ENCODE data around the gene KLHL10.
A peak's percentile ranks its signal among the peaks of the same experiment; 100 is the strongest.

KLHL10 gene

DNA sequence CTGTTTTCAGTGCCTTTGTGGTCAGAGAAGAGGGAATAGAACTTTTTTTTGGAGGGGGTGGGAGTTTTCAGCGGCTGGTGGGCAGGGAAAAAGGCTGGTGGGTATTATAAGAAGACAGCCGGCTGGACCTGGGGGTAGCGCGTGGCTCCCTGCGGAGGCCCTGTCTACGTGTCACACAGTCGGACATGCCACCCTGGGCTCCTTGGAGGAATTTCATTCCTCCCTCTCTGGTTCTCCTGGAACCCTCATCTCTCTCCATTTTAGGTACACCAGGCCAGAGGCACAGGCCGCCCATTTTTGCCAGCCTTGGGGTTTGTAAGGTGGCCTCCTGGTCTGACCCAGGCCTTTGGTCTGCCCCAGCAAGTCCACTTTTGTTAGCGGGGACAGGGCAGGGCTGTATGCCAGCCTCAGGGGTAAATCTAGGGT is 23.9 kb upstream of the KLHL10 start:
- H3K4me3 ChIP-seq (ENCODE audit: low read length in 2 of 2): peak overlapping the region; percentile 23 to 72
- peaks cover 18 to 22% of the 10 kb centered on the region in 2 donors for H3K4me1 ChIP-seq (ENCODE audit: control insufficient read depth in 2 of 2, insufficient read depth in 2 of 2, low read length in 2 of 2)
- no peaks in the 10 kb centered on the region for H3K36me3 ChIP-seq (ENCODE audit: control insufficient read depth in 2 of 2, insufficient read depth in 2 of 2, low read length in 2 of 2)
- H3K27ac ChIP-seq (ENCODE audit: low read depth in 2 of 2, low read length in 2 of 2): no peak overlapping the region
- H3K9ac ChIP-seq (ENCODE audit: low read depth in 1 of 2, low read length in 2 of 2): no peak overlapping the region
- no peaks in the 10 kb centered on the region for H3K9me3 ChIP-seq (ENCODE audit: control insufficient read depth in 2 of 2, low read length in 2 of 2)
- H3K27me3 ChIP-seq (ENCODE audit: control insufficient read depth in 2 of 2, insufficient read depth in 2 of 2, low read length in 2 of 2): no peaks in the 10 kb centered on the region

DNA sequence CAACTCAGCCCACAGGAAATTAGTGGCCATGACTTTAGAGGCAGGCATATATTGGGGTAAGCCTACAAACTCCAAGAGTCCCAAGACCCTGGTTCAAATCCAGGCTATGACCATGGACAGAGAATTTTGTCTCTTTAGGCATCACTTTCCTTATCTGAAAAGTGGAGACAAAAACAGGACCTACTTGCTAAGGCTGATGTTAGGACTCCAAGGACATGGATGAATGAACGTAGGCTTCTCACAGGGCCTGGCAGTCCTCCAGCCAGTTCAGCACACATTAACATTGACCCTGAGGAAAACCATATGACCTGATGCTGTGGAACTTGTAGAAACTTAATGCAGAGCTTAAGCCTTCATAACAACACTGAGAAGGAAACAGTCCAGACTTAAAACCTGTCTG is 23.4 kb upstream of the KLHL10 start:
- no peak overlapping the region for H3K4me3 ChIP-seq (ENCODE audit: low read length in 2 of 2)
- H3K27me3 ChIP-seq (ENCODE audit: control insufficient read depth in 2 of 2, insufficient read depth in 2 of 2, low read length in 2 of 2): no peaks in the 10 kb centered on the region
- H3K27ac ChIP-seq (ENCODE audit: low read depth in 2 of 2, low read length in 2 of 2): no peak overlapping the region
- no peak overlapping the region for H3K9ac ChIP-seq (ENCODE audit: low read depth in 1 of 2, low read length in 2 of 2)
- H3K36me3 ChIP-seq (ENCODE audit: control insufficient read depth in 2 of 2, insufficient read depth in 2 of 2, low read length in 2 of 2): no peaks in the 10 kb centered on the region
- no peaks in the 10 kb centered on the region for H3K9me3 ChIP-seq (ENCODE audit: control insufficient read depth in 2 of 2, low read length in 2 of 2)
- H3K4me1 ChIP-seq (ENCODE audit: control insufficient read depth in 2 of 2, insufficient read depth in 2 of 2, low read length in 2 of 2): peaks cover 18 to 21% of the 10 kb centered on the region in 2 donors

DNA sequence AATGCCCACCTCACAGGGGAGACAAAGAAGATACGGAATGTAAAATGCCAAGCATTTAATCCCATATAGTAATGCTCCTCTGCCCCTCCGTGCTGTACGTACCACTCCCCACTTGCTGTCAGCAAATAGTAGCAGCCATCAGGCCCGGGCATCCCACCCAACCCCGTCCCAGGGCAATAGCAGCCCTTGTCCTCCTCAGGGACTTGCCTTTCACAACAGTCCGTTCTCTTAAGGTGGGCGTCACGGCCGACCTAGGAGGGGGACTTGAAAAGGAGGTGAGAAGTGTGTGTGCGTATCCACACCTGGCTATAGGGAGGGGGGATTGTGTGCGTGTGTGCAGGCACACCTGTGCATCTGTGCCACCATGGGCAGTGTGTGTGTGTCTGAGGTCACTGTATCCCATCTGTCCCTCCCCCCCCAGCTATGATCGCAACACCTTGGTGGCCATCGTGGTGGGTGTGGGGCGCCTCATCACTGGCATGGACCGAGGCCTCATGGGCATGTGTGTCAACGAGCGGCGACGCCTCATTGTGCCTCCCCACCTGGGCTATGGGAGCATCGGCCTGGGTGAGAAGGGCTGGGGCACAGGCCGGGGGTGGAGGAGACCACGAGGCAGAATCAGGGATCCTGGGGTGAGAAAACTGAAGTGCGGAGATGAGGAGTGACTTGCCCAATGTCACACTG is 20.8 kb upstream of the KLHL10 start:
- Histone ChIP-seq H3K4me1 (ENCODE audit: control insufficient read depth in 2 of 2, insufficient read depth in 2 of 2, low read length in 2 of 2) (peaks cover 5 to 9% of the 10 kb centered on the region in 2 donors), H3K9ac (ENCODE audit: low read depth in 1 of 2, low read length in 2 of 2) (no peak overlapping the region), H3K36me3 (ENCODE audit: control insufficient read depth in 2 of 2, insufficient read depth in 2 of 2, low read length in 2 of 2) (no peaks in the 10 kb centered on the region), H3K27ac (ENCODE audit: low read depth in 2 of 2, low read length in 2 of 2) (no peak overlapping the region), H3K9me3 (ENCODE audit: control insufficient read depth in 2 of 2, low read length in 2 of 2) (no peaks in the 10 kb centered on the region), H3K27me3 (ENCODE audit: control insufficient read depth in 2 of 2, insufficient read depth in 2 of 2, low read length in 2 of 2) (no peaks in the 10 kb centered on the region), H3K4me3 (ENCODE audit: low read length in 2 of 2) (no peak overlapping the region)

DNA sequence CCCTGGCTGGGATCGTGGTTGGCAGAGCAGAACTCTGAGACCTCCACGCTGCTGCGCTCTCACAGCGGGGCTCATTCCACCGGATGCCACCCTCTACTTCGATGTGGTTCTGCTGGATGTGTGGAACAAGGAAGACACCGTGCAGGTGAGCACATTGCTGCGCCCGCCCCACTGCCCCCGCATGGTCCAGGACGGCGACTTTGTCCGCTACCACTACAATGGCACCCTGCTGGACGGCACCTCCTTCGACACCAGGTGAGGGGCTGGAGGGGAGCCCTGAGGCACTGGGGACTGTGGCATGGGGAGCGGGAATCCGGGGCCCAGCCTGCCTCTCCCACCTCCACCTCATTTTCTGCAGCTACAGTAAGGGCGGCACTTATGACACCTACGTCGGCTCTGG is 19.6 kb upstream of the KLHL10 start:
- Histone ChIP-seq H3K4me1 (ENCODE audit: control insufficient read depth in 2 of 2, insufficient read depth in 2 of 2, low read length in 2 of 2) (peaks cover 0 to 2% of the 10 kb centered on the region in 2 donors), H3K27me3 (ENCODE audit: control insufficient read depth in 2 of 2, insufficient read depth in 2 of 2, low read length in 2 of 2) (no peaks in the 10 kb centered on the region), H3K36me3 (ENCODE audit: control insufficient read depth in 2 of 2, insufficient read depth in 2 of 2, low read length in 2 of 2) (no peaks in the 10 kb centered on the region), H3K9ac (ENCODE audit: low read depth in 1 of 2, low read length in 2 of 2) (no peak overlapping the region), H3K9me3 (ENCODE audit: control insufficient read depth in 2 of 2, low read length in 2 of 2) (no peaks in the 10 kb centered on the region), H3K27ac (ENCODE audit: low read depth in 2 of 2, low read length in 2 of 2) (no peak overlapping the region), H3K4me3 (ENCODE audit: low read length in 2 of 2) (no peak overlapping the region)

DNA sequence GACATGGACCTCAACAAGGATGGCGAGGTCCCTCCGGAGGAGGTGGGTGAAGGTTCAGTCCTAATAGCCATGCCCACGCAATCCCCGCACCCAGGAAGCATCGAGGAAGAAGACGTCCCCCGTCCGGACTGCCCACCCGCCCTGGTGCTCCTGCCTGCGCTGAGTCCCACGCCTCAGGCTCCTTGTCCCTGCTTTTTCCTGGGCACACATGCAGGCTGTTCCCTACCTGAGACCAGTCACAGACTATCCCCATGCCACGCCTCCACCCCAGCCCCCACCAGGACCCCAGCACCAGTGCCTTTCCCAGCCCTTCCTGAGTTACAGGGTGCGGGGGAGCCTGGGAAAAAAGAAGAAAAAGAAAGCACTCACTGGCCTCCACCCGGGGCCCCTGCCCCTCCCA is 15.8 kb upstream of the KLHL10 start:
- no peaks in the 10 kb centered on the region for H3K4me1 ChIP-seq (ENCODE audit: control insufficient read depth in 2 of 2, insufficient read depth in 2 of 2, low read length in 2 of 2)
- peaks cover 0 to 6% of the 10 kb centered on the region in 2 donors for H3K36me3 ChIP-seq (ENCODE audit: control insufficient read depth in 2 of 2, insufficient read depth in 2 of 2, low read length in 2 of 2)
- no peaks in the 10 kb centered on the region for H3K27me3 ChIP-seq (ENCODE audit: control insufficient read depth in 2 of 2, insufficient read depth in 2 of 2, low read length in 2 of 2)
- H3K27ac ChIP-seq (ENCODE audit: low read depth in 2 of 2, low read length in 2 of 2): no peak overlapping the region
- no peak overlapping the region for H3K9ac ChIP-seq (ENCODE audit: low read depth in 1 of 2, low read length in 2 of 2)
- H3K4me3 ChIP-seq (ENCODE audit: low read length in 2 of 2): no peak overlapping the region
- H3K9me3 ChIP-seq (ENCODE audit: control insufficient read depth in 2 of 2, low read length in 2 of 2): no peaks in the 10 kb centered on the region

DNA sequence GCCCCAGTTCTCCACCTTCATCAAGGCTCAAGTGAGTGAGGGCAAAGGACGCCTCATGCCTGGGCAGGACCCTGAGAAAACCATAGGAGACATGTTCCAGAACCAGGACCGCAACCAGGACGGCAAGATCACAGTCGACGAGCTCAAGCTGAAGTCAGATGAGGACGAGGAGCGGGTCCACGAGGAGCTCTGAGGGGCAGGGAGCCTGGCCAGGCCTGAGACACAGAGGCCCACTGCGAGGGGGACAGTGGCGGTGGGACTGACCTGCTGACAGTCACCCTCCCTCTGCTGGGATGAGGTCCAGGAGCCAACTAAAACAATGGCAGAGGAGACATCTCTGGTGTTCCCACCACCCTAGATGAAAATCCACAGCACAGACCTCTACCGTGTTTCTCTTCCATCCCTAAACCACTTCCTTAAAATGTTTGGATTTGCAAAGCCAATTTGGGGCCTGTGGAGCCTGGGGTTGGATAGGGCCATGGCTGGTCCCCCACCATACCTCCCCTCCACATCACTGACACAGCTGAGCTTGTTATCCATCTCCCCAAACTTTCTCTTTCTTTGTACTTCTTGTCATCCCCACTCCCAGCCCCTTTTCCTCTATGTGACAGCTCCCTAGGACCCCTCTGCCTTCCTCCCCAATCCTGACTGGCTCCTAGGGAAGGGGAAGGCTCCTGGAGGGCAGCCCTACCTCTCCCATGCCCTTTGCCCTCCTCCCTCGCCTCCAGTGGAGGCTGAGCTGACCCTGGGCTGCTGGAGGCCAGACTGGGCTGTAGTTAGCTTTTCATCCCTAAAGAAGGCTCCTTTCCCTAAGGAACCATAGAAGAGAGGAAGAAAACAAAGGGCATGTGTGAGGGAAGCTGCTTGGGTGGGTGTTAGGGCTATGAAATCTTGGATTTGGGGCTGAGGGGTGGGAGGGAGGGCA is 15.1 kb upstream of the KLHL10 start:
- Histone ChIP-seq H3K36me3 (ENCODE audit: control insufficient read depth in 2 of 2, insufficient read depth in 2 of 2, low read length in 2 of 2) (peaks cover 0 to 6% of the 10 kb centered on the region in 2 donors), H3K27ac (ENCODE audit: low read depth in 2 of 2, low read length in 2 of 2) (no peak overlapping the region), H3K27me3 (ENCODE audit: control insufficient read depth in 2 of 2, insufficient read depth in 2 of 2, low read length in 2 of 2) (no peaks in the 10 kb centered on the region), H3K9ac (ENCODE audit: low read depth in 1 of 2, low read length in 2 of 2) (no peak overlapping the region), H3K4me1 (ENCODE audit: control insufficient read depth in 2 of 2, insufficient read depth in 2 of 2, low read length in 2 of 2) (no peaks in the 10 kb centered on the region), H3K4me3 (ENCODE audit: low read length in 2 of 2) (no peak overlapping the region), H3K9me3 (ENCODE audit: control insufficient read depth in 2 of 2, low read length in 2 of 2) (no peaks in the 10 kb centered on the region)

DNA sequence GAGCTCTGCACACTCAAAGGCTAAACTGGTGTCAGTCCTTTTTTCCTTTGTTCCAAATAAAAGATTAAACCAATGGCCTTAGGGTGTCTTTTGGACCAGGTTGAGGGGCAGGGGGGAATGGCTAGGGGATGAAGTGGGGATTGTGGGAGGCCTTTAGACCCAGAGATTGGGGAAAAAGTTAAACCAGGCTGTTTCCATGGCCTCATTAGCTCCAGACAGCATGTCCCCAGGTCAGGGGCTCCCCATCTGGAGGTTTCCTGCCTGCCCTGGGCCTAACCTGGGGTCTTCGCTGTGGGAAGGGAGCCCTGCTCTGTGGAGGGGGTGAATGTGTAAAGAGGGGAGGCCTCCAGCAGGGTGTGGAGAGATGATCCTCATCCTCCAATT is 14.5 kb upstream of the KLHL10 start:
- peaks cover 0 to 10% of the 10 kb centered on the region in 2 donors for H3K36me3 ChIP-seq (ENCODE audit: control insufficient read depth in 2 of 2, insufficient read depth in 2 of 2, low read length in 2 of 2)
- no peak overlapping the region for H3K27ac ChIP-seq (ENCODE audit: low read depth in 2 of 2, low read length in 2 of 2)
- H3K27me3 ChIP-seq (ENCODE audit: control insufficient read depth in 2 of 2, insufficient read depth in 2 of 2, low read length in 2 of 2): no peaks in the 10 kb centered on the region
- no peak overlapping the region for H3K4me3 ChIP-seq (ENCODE audit: low read length in 2 of 2)
- no peaks in the 10 kb centered on the region for H3K9me3 ChIP-seq (ENCODE audit: control insufficient read depth in 2 of 2, low read length in 2 of 2)
- H3K9ac ChIP-seq (ENCODE audit: low read depth in 1 of 2, low read length in 2 of 2): no peak overlapping the region
- H3K4me1 ChIP-seq (ENCODE audit: control insufficient read depth in 2 of 2, insufficient read depth in 2 of 2, low read length in 2 of 2): no peaks in the 10 kb centered on the region

DNA sequence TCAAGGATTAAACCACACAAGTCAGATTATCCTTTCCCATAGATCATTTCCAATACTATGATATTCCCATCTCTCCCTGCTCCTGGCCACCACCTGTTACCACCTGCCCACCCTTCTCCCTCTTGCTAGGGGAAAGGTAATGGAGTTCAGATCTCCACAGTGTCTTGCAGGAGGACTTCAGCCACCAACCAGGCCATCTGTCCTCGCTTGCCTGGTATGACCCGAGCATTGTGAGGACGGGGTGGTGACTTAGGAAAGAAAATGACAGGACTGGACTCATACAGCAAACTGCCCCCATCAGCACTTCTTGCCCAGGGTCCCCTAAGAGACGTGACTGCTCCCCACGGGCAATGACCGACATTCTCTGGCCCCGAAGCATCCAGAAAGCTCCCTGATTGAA is 14.0 kb upstream of the KLHL10 start:
- H3K36me3 ChIP-seq (ENCODE audit: control insufficient read depth in 2 of 2, insufficient read depth in 2 of 2, low read length in 2 of 2): peaks cover 0 to 10% of the 10 kb centered on the region in 2 donors
- H3K9me3 ChIP-seq (ENCODE audit: control insufficient read depth in 2 of 2, low read length in 2 of 2): no peaks in the 10 kb centered on the region
- no peak overlapping the region for H3K9ac ChIP-seq (ENCODE audit: low read depth in 1 of 2, low read length in 2 of 2)
- no peaks in the 10 kb centered on the region for H3K27me3 ChIP-seq (ENCODE audit: control insufficient read depth in 2 of 2, insufficient read depth in 2 of 2, low read length in 2 of 2)
- no peak overlapping the region for H3K27ac ChIP-seq (ENCODE audit: low read depth in 2 of 2, low read length in 2 of 2)
- H3K4me1 ChIP-seq (ENCODE audit: control insufficient read depth in 2 of 2, insufficient read depth in 2 of 2, low read length in 2 of 2): no peaks in the 10 kb centered on the region
- H3K4me3 ChIP-seq (ENCODE audit: low read length in 2 of 2): no peak overlapping the region

DNA sequence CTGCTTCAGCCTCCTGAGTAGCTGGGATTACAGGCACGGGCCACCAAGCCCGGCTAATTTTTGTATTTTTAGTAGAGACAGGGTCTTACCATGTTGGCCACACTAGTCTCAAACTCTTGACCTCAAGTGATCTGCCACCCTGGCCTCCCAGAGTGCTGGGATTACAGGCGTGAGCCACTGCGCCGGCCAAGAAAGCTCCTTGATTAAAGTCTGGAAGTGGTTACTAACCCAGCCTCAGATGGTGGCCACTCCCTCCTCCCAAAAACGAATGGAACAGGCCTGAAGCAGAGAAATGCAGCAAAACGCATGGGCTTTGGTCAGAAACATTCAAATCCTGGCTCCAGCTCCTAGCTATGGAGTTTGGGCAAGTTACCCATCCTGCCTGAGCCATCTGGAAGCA is 13.5 kb upstream of the KLHL10 start:
- Histone ChIP-seq H3K9ac (ENCODE audit: low read depth in 1 of 2, low read length in 2 of 2) (no peak overlapping the region), H3K9me3 (ENCODE audit: control insufficient read depth in 2 of 2, low read length in 2 of 2) (no peaks in the 10 kb centered on the region), H3K36me3 (ENCODE audit: control insufficient read depth in 2 of 2, insufficient read depth in 2 of 2, low read length in 2 of 2) (peaks cover 0 to 10% of the 10 kb centered on the region in 2 donors), H3K27ac (ENCODE audit: low read depth in 2 of 2, low read length in 2 of 2) (no peak overlapping the region), H3K27me3 (ENCODE audit: control insufficient read depth in 2 of 2, insufficient read depth in 2 of 2, low read length in 2 of 2) (no peaks in the 10 kb centered on the region), H3K4me1 (ENCODE audit: control insufficient read depth in 2 of 2, insufficient read depth in 2 of 2, low read length in 2 of 2) (no peaks in the 10 kb centered on the region), H3K4me3 (ENCODE audit: low read length in 2 of 2) (no peak overlapping the region)

DNA sequence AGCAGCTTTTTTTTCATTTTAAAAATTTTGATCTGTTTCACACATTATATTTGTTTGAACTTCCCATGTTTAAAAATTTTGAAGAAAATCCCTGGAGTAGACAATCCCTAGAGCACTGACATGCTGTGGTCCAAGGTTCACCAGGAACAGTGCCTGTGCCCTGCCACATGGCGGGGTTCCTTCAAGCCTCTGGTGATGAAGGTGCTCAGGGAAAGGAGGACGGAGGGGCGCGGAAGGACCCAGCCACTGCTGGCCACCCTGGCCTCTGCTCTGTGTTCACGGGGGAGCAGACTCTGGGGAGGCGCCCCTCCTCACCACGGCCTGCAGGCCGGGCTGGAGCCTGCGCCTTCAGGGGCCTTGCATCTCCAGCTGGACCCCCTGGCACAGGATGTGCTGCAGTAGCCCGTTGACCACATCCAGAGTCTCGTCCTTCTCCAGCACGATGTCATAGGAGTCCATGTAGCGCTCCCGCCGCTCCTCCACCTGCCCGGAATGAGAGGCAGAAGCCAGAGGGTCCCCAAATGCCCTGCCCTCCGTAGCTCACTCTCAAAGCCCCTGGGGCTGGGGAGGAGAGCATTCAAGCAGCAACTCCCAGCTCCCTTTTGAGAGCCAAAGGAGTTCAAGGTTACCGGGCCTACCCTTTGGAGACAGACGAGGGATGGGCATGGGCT is 12.3 kb upstream of the KLHL10 start:
- no peak overlapping the region for H3K9ac ChIP-seq (ENCODE audit: low read depth in 1 of 2, low read length in 2 of 2)
- H3K36me3 ChIP-seq (ENCODE audit: control insufficient read depth in 2 of 2, insufficient read depth in 2 of 2, low read length in 2 of 2): peaks cover 0 to 14% of the 10 kb centered on the region in 2 donors
- no peak overlapping the region for H3K4me3 ChIP-seq (ENCODE audit: low read length in 2 of 2)
- H3K27me3 ChIP-seq (ENCODE audit: control insufficient read depth in 2 of 2, insufficient read depth in 2 of 2, low read length in 2 of 2): no peaks in the 10 kb centered on the region
- no peaks in the 10 kb centered on the region for H3K9me3 ChIP-seq (ENCODE audit: control insufficient read depth in 2 of 2, low read length in 2 of 2)
- no peak overlapping the region for H3K27ac ChIP-seq (ENCODE audit: low read depth in 2 of 2, low read length in 2 of 2)
- no peaks in the 10 kb centered on the region for H3K4me1 ChIP-seq (ENCODE audit: control insufficient read depth in 2 of 2, insufficient read depth in 2 of 2, low read length in 2 of 2)

All from mucosa of rectum (tissue), 2 donors.